ENCODE measurements around the gene LGALS9.
"Not testable (repeated sequence)": the region's sequence is repeated elsewhere in the genome, so short reads cannot be mapped to it uniquely, and the experiment has no call there.

LGALS9 gene

DNA sequence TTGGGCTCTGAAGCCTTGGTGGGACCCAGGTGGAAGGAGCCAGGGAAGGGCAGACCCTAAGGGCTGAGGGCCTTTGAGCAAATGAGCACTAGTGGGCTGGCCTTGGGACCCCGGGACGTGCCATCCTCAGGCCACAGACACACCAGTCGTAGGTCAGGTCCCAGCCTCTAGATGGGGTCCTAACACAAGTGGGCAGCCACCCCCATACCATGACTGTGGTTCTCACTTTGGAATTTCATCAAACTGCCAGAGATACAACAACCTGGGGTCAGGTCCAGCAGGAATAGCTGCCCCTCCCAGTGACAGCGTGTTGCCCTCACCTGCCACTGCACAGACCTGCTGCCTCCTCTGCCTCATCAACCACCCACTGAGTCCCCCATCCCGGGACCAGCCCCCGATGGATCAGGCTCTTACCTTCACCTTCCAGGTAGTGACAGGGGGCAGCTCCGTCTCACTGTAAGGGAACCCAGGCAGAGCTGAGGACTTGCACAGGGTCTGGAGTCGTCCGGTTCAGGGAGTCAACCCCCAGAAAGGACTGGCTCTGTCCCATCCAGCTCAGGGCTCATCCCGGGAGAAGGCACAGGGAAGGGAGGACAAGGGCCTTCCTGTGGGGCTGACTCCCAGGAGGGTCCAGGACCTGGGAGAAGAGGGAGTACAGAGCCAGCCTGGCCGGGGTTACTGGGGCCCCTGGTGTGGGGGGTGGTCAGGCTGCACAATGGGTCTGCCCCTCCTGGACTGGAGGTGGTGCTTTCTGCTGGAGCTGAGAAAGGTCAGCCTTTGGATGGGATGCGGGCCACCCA, 40.0 kb downstream of the LGALS9 start:
- no peak overlapping the region for H3K4me3 ChIP-seq (ENCODE audit: insufficient read depth, low read depth, low read length)
- no peaks in the 10 kb centered on the region for H3K9me3 ChIP-seq (ENCODE audit: control insufficient read depth, low read length)
- no peaks in the 10 kb centered on the region for H3K36me3 ChIP-seq (ENCODE audit: control insufficient read depth, insufficient read depth, low read length)
- no peak overlapping the region for H3K27ac ChIP-seq (ENCODE audit: insufficient read depth, low read depth, low read length, poor library complexity, severe bottlenecking)
- no peaks in the 10 kb centered on the region for H3K4me1 ChIP-seq (ENCODE audit: control insufficient read depth, insufficient read depth, low read length)
- H3K27me3 ChIP-seq (ENCODE audit: control insufficient read depth, insufficient read depth, low read length, poor library complexity, severe bottlenecking): no peaks in the 10 kb centered on the region
- WGBS, 2 experiments: 86 to 89% methylated on average over 12 of the region's 12 CpGs

DNA sequence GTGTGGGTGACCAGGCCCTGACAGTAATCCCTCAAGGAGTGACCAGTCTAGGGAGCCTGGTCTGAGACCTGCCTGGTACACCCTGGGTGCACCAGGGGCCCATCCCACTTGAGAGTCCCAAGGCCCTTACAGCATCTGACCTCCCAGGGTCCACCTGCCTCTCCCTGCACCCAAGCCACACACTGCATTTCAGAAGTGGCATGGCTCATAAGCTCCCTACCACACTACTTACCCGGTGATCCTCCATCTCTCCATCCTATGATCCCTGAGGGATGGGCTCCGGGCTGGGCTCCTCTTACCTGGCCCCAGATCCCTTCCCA, 40.6 kb downstream of the LGALS9 start:
- WGBS, 2 experiments: 85 to 92% methylated on average over 2 of the region's 2 CpGs
- no peaks in the 10 kb centered on the region for H3K4me1 ChIP-seq (ENCODE audit: control insufficient read depth, insufficient read depth, low read length)
- H3K27me3 ChIP-seq (ENCODE audit: control insufficient read depth, insufficient read depth, low read length, poor library complexity, severe bottlenecking): no peaks in the 10 kb centered on the region
- H3K27ac ChIP-seq (ENCODE audit: insufficient read depth, low read depth, low read length, poor library complexity, severe bottlenecking): no peak overlapping the region
- no peaks in the 10 kb centered on the region for H3K36me3 ChIP-seq (ENCODE audit: control insufficient read depth, insufficient read depth, low read length)
- H3K4me3 ChIP-seq (ENCODE audit: insufficient read depth, low read depth, low read length): no peak overlapping the region
- no peaks in the 10 kb centered on the region for H3K9me3 ChIP-seq (ENCODE audit: control insufficient read depth, low read length)

DNA sequence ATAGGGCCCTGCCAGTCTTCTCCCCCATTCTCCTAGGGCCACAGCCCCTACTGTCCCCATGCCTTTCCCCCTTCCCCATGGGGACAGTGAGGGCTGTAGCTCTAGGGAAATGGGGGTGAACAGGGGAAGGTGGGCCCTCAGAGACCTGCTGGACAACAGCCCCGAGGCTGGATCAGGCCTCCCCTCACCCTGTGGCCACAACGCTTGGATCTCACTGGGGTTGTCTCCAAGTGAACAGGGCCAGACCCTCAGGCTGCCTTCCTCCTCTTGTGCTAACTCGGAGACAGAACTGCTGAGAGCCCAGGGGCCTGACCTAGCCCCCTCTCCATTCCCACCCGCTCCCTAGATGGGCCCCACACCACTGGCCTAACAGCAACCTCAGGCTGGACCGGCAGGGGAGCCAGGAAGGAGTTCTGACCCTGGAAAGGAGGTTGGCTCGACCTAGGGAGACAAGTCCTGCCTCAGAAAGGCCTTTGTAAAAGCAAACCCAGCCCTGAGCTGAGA, 41.0 kb downstream of the LGALS9 start:
- WGBS, 2 experiments: 87 to 88% methylated on average over 6 of the region's 6 CpGs
- not testable (repeated sequence) for H3K27me3 ChIP-seq (ENCODE audit: control insufficient read depth, insufficient read depth, low read length, poor library complexity, severe bottlenecking); H3K9me3 ChIP-seq (ENCODE audit: control insufficient read depth, low read length); H3K27ac ChIP-seq (ENCODE audit: insufficient read depth, low read depth, low read length, poor library complexity, severe bottlenecking); H3K36me3 ChIP-seq (ENCODE audit: control insufficient read depth, insufficient read depth, low read length); H3K4me1 ChIP-seq (ENCODE audit: control insufficient read depth, insufficient read depth, low read length); H3K4me3 ChIP-seq (ENCODE audit: insufficient read depth, low read depth, low read length)

DNA sequence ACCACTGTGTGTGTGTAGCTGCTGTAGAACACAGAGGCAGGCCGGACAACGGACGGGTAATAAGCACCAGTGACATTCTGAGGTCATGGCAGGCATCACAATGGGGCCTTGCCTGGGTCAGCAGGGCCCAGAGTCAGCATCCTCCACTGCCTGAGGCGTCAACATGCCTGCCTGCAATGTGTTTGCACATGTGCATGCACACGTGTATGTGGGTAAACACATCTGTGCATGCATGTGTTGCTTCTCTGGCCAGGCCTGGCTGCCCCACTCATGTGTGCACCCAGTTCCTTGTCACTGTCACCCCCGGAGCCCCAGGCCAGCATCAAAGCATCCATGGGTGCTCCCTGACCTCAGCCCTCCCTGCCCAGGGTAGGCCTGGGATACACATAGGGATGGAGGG, 43.3 kb downstream of the LGALS9 start:
- 93 to 95% methylated on average over 6 of the region's 6 CpGs for WGBS, 2 experiments

DNA sequence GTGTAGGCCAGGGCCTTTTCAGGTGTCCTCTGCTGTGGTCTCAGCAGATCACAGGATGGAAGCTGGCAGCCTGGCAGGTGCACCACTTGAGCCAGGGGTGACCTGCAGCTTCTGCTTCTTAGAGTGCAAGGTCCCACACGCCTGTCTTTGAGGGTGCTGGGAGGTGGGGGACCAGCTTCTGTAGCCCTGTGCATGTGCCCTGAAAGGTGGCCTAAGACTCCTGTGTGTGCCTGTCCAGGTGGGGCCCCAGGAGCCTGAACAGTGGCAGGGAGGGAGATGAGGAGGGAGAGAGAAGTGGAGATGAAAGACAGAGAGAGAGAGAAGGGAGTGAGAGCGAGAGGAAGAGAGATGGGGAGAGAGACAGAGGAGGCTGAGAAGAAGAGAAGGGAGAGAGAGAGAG, 46.2 kb downstream of the LGALS9 start:
- no peaks in the 10 kb centered on the region for H3K4me1 ChIP-seq (ENCODE audit: control insufficient read depth, insufficient read depth, low read length)
- 85 to 89% methylated on average over 2 of the region's 2 CpGs for WGBS, 2 experiments
- H3K36me3 ChIP-seq (ENCODE audit: control insufficient read depth, insufficient read depth, low read length): no peaks in the 10 kb centered on the region
- H3K27ac ChIP-seq (ENCODE audit: insufficient read depth, low read depth, low read length, poor library complexity, severe bottlenecking): no peak overlapping the region
- no peaks in the 10 kb centered on the region for H3K9me3 ChIP-seq (ENCODE audit: control insufficient read depth, low read length)
- no peak overlapping the region for H3K4me3 ChIP-seq (ENCODE audit: insufficient read depth, low read depth, low read length)
- no peaks in the 10 kb centered on the region for H3K27me3 ChIP-seq (ENCODE audit: control insufficient read depth, insufficient read depth, low read length, poor library complexity, severe bottlenecking)

More for the DNA sequence above, 43.3 kb downstream of the LGALS9 start:
- H3K27me3 ChIP-seq (ENCODE audit: control insufficient read depth, insufficient read depth, low read length, poor library complexity, severe bottlenecking): no peaks in the 10 kb centered on the region
- no peaks in the 10 kb centered on the region for H3K4me1 ChIP-seq (ENCODE audit: control insufficient read depth, insufficient read depth, low read length)
- no peaks in the 10 kb centered on the region for H3K36me3 ChIP-seq (ENCODE audit: control insufficient read depth, insufficient read depth, low read length)
- no peaks in the 10 kb centered on the region for H3K9me3 ChIP-seq (ENCODE audit: control insufficient read depth, low read length)
- H3K4me3 ChIP-seq (ENCODE audit: insufficient read depth, low read depth, low read length): no peak overlapping the region
- H3K27ac ChIP-seq (ENCODE audit: insufficient read depth, low read depth, low read length, poor library complexity, severe bottlenecking): no peak overlapping the region

DNA sequence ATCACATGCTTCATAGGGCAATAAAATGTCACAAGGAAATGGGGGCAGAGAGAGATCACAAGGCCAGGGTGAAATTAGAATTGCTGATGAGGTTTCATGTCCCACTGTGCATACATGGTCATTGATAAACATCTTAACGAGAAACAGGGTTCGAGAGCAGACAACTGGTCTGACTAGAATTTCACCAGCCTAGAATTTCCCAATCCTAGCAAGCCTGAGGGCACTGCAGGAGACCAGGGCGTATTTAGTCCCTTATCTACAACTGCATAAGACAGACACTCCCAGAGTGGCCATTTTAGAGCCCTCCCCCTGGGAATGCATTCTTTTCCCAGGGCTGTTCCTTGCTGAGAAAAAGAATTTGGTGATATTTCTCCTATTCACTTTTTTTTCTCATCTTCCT, 55.3 kb downstream of the LGALS9 start:
- not testable (repeated sequence) for H3K4me3 ChIP-seq (ENCODE audit: insufficient read depth, low read depth, low read length); H3K36me3 ChIP-seq (ENCODE audit: control insufficient read depth, insufficient read depth, low read length); H3K9me3 ChIP-seq (ENCODE audit: control insufficient read depth, low read length); H3K27ac ChIP-seq (ENCODE audit: insufficient read depth, low read depth, low read length, poor library complexity, severe bottlenecking); H3K4me1 ChIP-seq (ENCODE audit: control insufficient read depth, insufficient read depth, low read length); H3K27me3 ChIP-seq (ENCODE audit: control insufficient read depth, insufficient read depth, low read length, poor library complexity, severe bottlenecking)
- 85 to 86% methylated on average over 3 of the region's 3 CpGs for WGBS, 2 experiments

DNA sequence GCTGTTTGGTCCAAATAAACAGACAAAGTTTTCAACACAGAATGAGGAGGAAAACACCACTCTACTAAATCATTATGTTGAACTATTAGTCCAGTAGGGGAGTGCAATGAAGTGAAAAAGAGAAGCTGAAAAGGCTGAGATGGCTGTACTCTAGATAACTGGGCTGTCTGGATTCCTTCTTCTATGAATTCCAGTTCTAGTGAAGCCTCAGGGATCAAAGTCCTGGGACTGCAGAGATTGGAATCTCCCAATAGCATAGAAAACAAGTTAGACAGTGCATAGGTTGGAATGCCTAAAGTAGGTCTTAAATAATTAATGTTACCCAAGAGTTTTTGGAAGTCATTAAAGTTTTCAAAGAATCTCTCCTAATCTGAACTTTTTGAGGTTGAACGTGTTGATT, 59.9 kb downstream of the LGALS9 start:
- Histone ChIP-seq H3K9me3 (ENCODE audit: control insufficient read depth, low read length) (no peaks in the 10 kb centered on the region), H3K4me1 (ENCODE audit: control insufficient read depth, insufficient read depth, low read length) (no peaks in the 10 kb centered on the region), H3K27ac (ENCODE audit: insufficient read depth, low read depth, low read length, poor library complexity, severe bottlenecking) (no peak overlapping the region), H3K27me3 (ENCODE audit: control insufficient read depth, insufficient read depth, low read length, poor library complexity, severe bottlenecking) (no peaks in the 10 kb centered on the region), H3K4me3 (ENCODE audit: insufficient read depth, low read depth, low read length) (no peak overlapping the region), H3K36me3 (ENCODE audit: control insufficient read depth, insufficient read depth, low read length) (no peaks in the 10 kb centered on the region)
- WGBS, 2 experiments: 85% methylated on average over 1 of the region's 1 CpG; no CpG with 5 or more reads in 1 of the 2 experiments

DNA sequence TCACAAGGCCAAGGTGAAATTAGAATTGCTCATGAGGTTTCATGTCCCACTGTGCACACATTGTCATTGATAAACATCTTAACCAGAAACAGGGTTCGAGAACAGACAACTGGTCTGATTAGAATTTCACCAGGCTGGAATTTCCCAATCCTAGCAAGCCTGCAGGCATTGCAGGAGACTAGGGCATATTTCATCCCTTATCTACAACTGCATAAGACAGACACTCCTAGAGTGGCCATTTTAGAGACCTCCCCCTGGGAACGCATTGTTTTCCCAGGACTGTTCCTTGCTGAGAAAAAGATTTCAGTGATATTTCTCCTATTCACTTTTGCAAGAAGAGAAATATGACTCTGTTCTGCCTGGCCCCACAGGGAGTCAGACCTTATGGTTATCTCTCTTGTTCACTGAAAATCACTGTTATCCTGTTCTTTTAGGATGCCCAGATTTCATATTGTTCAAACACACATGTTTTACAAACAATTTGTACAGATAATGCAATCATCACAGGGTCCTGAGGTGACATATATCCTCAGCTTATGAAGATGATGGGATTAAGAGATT, 64.3 kb downstream of the LGALS9 start:
- H3K36me3 ChIP-seq (ENCODE audit: control insufficient read depth, insufficient read depth, low read length); H3K27me3 ChIP-seq (ENCODE audit: control insufficient read depth, insufficient read depth, low read length, poor library complexity, severe bottlenecking); H3K9me3 ChIP-seq (ENCODE audit: control insufficient read depth, low read length); H3K4me1 ChIP-seq (ENCODE audit: control insufficient read depth, insufficient read depth, low read length); H3K27ac ChIP-seq (ENCODE audit: insufficient read depth, low read depth, low read length, poor library complexity, severe bottlenecking); H3K4me3 ChIP-seq (ENCODE audit: insufficient read depth, low read depth, low read length): not testable (repeated sequence)
- 79 to 84% methylated on average over 2 of the region's 2 CpGs for WGBS, 2 experiments
